ENCODE measurements around the gene IL1RAPL2.
"Not testable (repeated sequence)": the region's sequence is repeated elsewhere in the genome, so short reads cannot be mapped to it uniquely, and the experiment has no call there.

The IL1RAPL2 gene

GRCh38 chrX:105173071-105173470, 607.1 kb downstream of the IL1RAPL2 start:
- DNase-seq (ENCODE audit: low read depth) = no peak

GRCh38 chrX:105179644-105180043, 613.6 kb downstream of the IL1RAPL2 start:
- DNase-seq (ENCODE audit: low read depth) = no peak

GRCh38 chrX:105189093-105189492, 623.1 kb downstream of the IL1RAPL2 start:
- no peak for DNase-seq (ENCODE audit: low read depth)

DNA sequence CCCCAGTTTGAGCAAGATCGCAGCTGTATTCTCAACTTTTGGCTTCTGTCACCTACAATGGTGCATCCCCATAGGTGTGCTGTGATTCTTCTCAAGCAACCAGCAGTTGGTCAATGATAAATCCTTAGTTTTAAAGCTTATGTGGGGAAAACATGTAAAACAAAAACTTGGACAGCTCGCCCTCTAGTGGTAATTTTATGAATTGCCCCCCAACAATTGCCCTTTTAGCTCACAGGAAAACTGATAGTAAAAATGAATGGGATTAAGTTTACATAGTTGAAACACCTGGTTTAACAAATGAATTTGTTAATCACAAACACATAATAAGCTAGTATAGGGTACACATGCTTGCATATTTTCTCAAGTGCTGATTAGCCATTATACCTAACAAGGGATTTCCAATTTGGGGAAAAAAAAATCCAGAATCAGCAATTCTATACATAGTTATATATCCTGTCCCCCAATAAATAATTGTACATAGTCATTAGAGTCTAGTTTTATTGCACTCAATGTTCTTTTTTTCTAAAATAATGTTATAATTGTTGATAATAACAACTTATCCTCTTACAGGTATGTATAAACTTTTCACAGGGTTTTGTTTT, 624.4 kb downstream of the IL1RAPL2 start:
- DNase-seq (ENCODE audit: low read depth) = no peak

GRCh38 chrX:105191878-105192277, 625.9 kb downstream of the IL1RAPL2 start:
- DNase-seq (ENCODE audit: low read depth) = no peak

DNA sequence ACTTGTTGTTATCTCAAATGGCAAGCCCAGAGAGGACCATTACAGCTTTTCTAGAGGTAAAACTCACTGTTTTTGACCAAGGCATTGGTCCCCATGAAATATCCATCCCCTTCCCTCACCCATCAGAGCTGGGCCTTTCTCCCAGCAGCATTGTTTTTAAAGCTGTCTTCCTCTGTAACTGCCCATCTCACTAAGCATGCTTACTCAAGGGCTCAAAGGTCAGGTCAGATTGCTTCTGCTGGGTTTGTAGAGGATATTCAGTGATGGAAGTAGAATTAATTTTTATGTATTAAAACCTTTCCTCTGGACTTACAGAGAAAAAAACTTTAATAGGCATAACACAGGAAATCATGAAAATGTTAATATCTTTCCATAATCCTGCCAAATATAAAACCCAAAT, 643.4 kb downstream of the IL1RAPL2 start:
- no peak for DNase-seq (ENCODE audit: low read depth)

DNA sequence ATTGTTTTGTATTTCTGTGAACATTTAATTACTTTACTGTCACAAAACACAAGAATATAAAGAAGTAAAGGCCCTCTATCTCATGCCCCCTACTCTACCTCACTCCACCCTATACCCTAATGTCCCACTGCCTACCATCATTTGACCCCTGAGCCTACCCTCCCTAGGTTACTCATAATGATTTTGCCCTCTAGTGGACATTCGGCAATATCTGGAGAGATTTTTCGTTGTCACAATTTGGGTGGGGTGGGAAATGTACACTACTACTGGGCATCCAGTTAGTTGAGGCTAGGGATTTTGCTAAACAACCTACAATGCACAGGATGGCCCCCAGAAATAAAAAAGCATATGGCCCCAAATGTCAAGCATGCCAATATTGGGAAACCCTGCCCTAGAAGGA, 644.3 kb downstream of the IL1RAPL2 start:
- no peak for DNase-seq (ENCODE audit: low read depth)

- DNase-seq (ENCODE audit: low read depth) = no peak
These were observed 645.1 kb downstream of the IL1RAPL2 start for GRCh38 chrX:105211066-105211575.

DNA sequence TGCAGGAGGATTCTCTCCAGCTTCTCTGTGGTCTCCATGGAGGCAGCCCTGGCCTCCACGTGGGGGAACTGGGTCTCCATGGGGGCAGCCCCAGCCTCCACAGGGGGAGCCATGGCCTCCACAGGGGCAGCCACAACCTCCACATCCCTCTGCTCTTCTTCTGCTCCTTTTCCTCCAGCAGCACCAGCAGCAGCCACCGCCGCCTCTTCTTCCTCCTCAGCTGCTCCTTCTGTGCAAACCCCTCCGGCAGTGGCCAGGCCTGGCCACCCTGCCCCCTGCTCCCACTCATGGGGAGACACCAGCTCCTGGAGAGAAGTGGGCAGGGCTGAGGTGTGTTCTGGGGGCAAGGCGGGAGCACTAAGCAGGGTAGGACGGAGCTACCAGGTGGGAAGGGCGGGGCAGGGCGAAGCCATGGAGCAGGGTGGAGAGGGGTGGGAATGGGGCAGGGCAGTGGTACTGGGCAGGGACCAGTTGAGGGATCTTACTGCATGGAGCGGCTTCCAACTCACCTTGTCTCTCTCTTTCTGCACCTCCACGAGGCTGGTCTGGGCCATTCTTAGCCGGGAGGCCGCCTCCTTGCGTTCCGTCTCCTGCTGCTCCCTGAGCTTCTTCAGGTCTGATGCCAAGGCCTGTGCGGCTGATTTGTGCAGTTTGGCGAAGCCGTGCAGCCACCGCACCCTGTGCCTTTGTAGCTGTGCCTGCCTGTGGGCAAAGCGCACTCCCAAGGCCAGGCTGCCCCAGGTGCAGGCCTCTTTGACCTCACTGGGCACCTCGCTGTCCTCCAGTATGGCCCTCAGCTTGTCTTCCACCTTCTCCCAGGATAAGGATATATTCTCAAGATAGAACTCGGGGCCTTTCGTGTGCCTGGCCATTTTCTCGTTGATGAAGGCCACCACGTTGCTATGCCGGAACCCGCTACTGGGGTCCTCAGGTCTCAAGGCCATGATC, 653.7 kb downstream of the IL1RAPL2 start:
- no peak for DNase-seq (ENCODE audit: low read depth)

- no peak for DNase-seq (ENCODE audit: low read depth)
These were observed 654.6 kb downstream of the IL1RAPL2 start, which contains the start of gene TEX13A for GRCh38 chrX:105220636-105221035. Gene TEX13A (minus strand): TSS chrX:105220694. CDS start chrX:105220397, 297 bp downstream.

GRCh38 chrX:105221374-105221773, 655.4 kb downstream of the IL1RAPL2 start:
- DNase-seq (ENCODE audit: low read depth) = no peak

GRCh38 chrX:105226499-105226898, 660.5 kb downstream of the IL1RAPL2 start:
- DNase-seq (ENCODE audit: low read depth) = no peak

DNA sequence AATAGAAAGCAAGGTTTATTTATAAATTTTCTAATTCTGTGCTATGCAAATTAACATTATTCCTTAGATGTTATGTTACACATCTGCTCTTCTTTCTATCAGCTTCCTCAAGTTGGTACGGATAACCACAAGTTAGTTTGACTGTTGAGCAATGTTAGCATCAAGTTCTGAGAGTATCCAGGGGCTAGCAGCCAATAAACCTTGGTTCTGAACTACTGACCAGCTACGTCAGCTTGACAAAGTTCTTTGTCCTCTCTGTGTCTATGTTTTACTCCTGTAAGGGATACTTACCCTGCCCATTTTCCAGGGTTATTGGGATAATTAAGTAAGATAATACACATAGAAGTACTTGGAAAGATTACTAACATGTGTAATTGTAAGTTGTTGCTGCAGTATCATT, 662.6 kb downstream of the IL1RAPL2 start:
- DNase-seq (ENCODE audit: low read depth) = no peak

- DNase-seq (ENCODE audit: low read depth) = no peak
These were observed 663.1 kb downstream of the IL1RAPL2 start for GRCh38 chrX:105229146-105229545.

DNA sequence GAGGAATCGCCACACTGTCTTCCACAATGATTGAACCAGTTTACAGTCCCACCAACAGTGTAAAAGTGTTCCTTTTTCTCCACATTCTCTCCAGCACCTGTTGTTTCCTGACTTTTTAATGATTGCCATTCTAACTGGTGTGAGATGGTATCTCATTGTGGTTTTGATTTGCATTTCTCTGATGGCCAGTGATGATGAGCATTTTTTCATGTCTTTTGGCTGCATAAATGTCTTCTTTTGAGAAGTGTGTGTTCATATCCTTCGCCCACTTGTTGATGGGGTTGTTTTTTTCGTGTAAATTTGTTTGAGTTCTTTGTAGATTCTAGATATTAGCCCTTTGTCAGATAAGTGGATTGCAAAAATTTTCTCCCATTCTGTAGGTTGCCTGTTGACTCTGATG, 671.4 kb downstream of the IL1RAPL2 start:
- DNase-seq (ENCODE audit: low read depth) = not testable (repeated sequence)

- no peak for DNase-seq (ENCODE audit: low read depth)
These were observed 675.1 kb downstream of the IL1RAPL2 start for GRCh38 chrX:105241056-105241455.

- DNase-seq (ENCODE audit: low read depth) = no peak
These were observed 694.5 kb downstream of the IL1RAPL2 start for GRCh38 chrX:105260291-105261043.

DNA sequence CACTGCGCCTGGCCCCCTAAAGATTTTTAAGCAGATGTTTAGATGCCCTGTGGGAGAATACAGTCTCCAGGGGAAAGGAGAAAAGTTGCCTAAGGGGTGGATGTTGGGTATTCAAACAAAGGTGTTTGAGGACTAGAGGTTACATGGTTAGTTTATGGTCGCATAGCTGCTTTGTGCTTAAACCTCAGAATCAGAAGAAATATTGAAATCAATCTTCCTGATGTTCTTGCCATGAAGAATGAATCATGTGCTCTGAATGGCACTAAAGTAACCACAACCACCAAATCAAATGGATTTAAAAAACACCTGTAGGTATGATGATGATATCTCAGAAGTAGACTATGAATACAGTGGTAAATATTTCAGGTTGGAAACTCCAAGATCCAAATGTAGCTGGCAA, 697.2 kb downstream of the IL1RAPL2 start:
- no peak for DNase-seq (ENCODE audit: low read depth)

- no peak for DNase-seq (ENCODE audit: low read depth)
These were observed 697.8 kb downstream of the IL1RAPL2 start for GRCh38 chrX:105263801-105264200.

DNA sequence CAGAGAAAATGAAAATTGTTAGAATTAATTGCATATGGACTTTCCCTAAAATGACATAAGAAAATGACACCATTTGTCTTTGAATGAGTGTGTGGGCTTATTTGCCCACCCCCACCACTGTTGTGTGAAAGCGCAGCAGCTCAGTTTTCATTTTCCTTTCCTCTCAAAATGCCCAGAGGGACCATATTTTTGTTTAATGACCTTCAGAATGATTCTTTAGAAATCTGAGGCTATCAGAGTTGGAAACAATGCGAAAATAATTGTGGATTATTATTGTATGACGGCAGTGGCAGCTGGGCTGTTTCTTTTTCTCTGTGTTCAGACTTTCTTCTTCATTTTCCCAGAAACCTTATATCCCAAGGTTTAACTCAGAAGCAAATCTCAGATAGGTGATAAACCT, 699.1 kb downstream of the IL1RAPL2 start:
- no peak for DNase-seq (ENCODE audit: low read depth)

GRCh38 chrX:105266456-105266855, 700.5 kb downstream of the IL1RAPL2 start:
- no peak for DNase-seq (ENCODE audit: low read depth)

- DNase-seq (ENCODE audit: low read depth) = no peak
These were observed 701.2 kb downstream of the IL1RAPL2 start for GRCh38 chrX:105267167-105267566.

All from stromal cell of bone marrow (primary cell).